Left kidney (tissue), 8 donors: Measurements from ENCODE around the gene MIX23. TPM values are rescaled to one million over a fixed set of nuclear protein-coding genes. Genes with fewer than 3 reads are reported as not detected.

Experiments used
- DNase-seq: peaks from one replicate; pipeline ENCODE4 v3.0.0-alpha.2; 2013
- long read RNA-seq, 8 donors: transcript quantifications; one replicate each; lab custom pipeline, GENCODE V29; 2026
- polyA plus RNA-seq: library from polyadenylated mRNA; unstranded; fragments of 120-200 nt; gene quantifications from one replicate; pipeline ENCODE4 v1.2.1, GENCODE V29; 2013; ENCODE audit not compliant: insufficient read length

Gene MIX23
- polyA plus RNA-seq = 68.0 TPM
- long read RNA-seq, donor 1, transcript CCDC58-201 (5 exons, 720 nt) = major isoform, 18 of 19 reads
- long read RNA-seq, donor 1, partial matches to known transcripts = 0 of 19 reads
- long read RNA-seq, donor 1, other reads (novel, unspliced or antisense) = 0 of 19 reads
- long read RNA-seq, donor 2, transcript CCDC58-201 (5 exons, 720 nt) = major isoform, 14 of 28 reads
- long read RNA-seq, donor 2, transcript CCDC58-207 (3 exons, 683 nt) = minor isoform, 5 of 28 reads
- long read RNA-seq, donor 2, partial matches to known transcripts = 5 of 28 reads
- long read RNA-seq, donor 2, other reads (novel, unspliced or antisense) = 0 of 28 reads
- long read RNA-seq, donor 3, transcript CCDC58-207 (3 exons, 683 nt) = minor isoform, 7 of 27 reads
- long read RNA-seq, donor 3, transcript CCDC58-201 (5 exons, 720 nt) = major isoform, 8 of 27 reads
- long read RNA-seq, donor 3, partial matches to known transcripts = 7 of 27 reads
- long read RNA-seq, donor 3, other reads (novel, unspliced or antisense) = 0 of 27 reads
- long read RNA-seq, donor 4, partial matches to known transcripts = 0 of 4 reads
- long read RNA-seq, donor 4, other reads (novel, unspliced or antisense) = 0 of 4 reads
- long read RNA-seq, donor 5, transcript CCDC58-207 (3 exons, 683 nt) = minor isoform, 7 of 38 reads
- long read RNA-seq, donor 5, transcript CCDC58-201 (5 exons, 720 nt) = major isoform, 23 of 38 reads
- long read RNA-seq, donor 5, partial matches to known transcripts = 5 of 38 reads
- long read RNA-seq, donor 5, other reads (novel, unspliced or antisense) = 0 of 38 reads
- long read RNA-seq, donor 6, transcript CCDC58-201 (5 exons, 720 nt) = major isoform, 20 of 25 reads
- long read RNA-seq, donor 6, partial matches to known transcripts = 0 of 25 reads
- long read RNA-seq, donor 6, other reads (novel, unspliced or antisense) = 0 of 25 reads
- long read RNA-seq, donor 7, transcript CCDC58-201 (5 exons, 720 nt) = major isoform, 23 of 49 reads
- long read RNA-seq, donor 7, transcript CCDC58-207 (3 exons, 683 nt) = minor isoform, 11 of 49 reads
- long read RNA-seq, donor 7, partial matches to known transcripts = 12 of 49 reads
- long read RNA-seq, donor 7, other reads (novel, unspliced or antisense) = 0 of 49 reads
- long read RNA-seq, donor 8, transcript CCDC58-201 (5 exons, 720 nt) = major isoform, 9 of 10 reads
- long read RNA-seq, donor 8, partial matches to known transcripts = 0 of 10 reads
- long read RNA-seq, donor 8, other reads (novel, unspliced or antisense) = 0 of 10 reads

- peak; percentile 91 for DNase-seq
Observed at GRCh38 chr3:122382888-122383666, at the start of gene MIX23. TSS of gene MIX23 (minus strand) at chr3:122383231. CDS start at chr3:122383224, 7 bp downstream.

GRCh38 chr3:122430371-122430770 lies 47.3 kb upstream of the MIX23 start:
- no peak for DNase-seq

GRCh38 chr3:122427857-122428471 lies 44.9 kb upstream of the MIX23 start:
- no peak for DNase-seq

- DNase-seq = no peak
Observed at GRCh38 chr3:122421836-122422235, 38.8 kb upstream of the MIX23 start.

- no peak for DNase-seq
Observed at GRCh38 chr3:122421101-122421500, 38.1 kb upstream of the MIX23 start.

- DNase-seq = no peak
Observed at GRCh38 chr3:122416966-122417365, 33.9 kb upstream of the MIX23 start.

DNA sequence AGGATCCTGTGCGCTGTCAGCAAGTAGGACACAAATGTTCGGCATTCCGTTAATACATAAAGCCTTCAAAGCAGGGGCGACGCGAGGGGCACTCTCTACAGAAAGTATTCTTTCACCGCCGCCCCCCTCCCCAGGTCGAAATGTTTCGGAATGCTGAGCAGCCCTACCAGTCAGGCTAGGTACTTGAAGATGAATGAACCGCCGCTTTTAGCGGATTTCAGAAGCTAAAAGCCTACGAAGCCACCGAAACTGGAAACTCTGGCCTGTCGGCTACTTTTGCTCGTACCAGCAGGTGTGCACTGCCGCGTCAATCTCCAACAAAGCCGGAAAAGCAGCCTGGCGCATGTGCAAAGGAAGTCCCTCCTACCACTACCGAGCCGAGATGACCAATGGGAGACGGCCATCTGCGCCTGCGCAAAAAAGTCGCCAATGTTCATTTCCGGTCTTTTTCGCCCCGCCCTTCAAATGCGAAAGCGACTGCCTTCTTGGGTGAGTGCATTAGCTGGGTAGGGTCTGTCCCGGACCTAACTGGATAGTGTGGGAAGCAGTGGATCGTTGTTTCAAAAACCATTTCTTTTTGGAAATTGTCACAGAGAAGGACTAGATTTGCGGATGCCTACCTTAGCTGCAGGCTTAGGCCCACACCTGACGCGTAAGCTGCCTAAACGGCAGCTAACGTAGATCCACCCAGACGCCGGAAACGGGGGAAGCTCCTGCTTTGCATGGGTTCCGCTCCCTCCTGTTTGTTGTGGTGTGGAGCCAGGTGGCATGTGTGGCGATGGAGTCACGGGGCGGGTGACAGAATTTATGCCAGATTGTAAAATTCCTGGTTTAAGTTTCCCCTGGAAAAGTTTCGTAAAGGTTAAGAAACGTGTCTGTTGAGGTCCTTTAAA lies 33.0 kb upstream of the MIX23 start, which contains the start of gene WDR5B:
Gene WDR5B (minus strand): TSS at position 301 of the 893 bp plus-strand sequence. CDS start 534 bp downstream, outside the sequence.
- DNase-seq = peak; percentile 99

DNA sequence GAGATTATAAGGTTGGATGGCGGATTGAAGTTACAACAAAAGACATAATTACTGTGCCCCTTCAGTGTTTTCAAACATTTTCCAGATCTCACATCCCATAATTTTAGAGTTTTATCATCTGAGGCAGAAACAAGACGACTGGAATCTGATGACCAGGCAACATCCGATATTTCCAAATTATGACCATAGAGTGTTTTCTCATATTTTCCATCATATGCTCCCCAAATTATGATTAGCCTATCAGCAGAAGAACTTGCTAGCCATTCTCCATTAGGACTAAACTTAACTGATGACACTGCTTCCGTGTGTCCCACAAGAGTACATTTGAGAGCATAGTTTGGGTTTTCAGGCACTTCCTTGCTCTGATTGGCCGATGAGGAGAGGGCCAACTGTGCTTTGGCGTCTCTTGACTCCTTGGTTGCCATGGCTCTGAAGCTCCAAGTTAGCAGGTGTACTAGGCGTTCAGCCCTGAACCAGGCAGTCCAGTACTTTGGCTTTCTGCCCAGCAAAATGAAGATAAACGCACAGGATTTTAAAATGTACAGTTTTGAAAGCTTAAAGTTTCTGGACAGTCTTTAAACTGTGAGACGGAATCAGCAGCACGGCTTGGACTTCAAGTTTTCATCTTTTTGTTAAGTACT lies 32.2 kb upstream of the MIX23 start:
- no peak for DNase-seq

GRCh38 chr3:122414391-122414790 lies 31.4 kb upstream of the MIX23 start:
- no peak for DNase-seq

- DNase-seq = no peak
Observed at GRCh38 chr3:122410639-122411038, 27.6 kb upstream of the MIX23 start.

DNA sequence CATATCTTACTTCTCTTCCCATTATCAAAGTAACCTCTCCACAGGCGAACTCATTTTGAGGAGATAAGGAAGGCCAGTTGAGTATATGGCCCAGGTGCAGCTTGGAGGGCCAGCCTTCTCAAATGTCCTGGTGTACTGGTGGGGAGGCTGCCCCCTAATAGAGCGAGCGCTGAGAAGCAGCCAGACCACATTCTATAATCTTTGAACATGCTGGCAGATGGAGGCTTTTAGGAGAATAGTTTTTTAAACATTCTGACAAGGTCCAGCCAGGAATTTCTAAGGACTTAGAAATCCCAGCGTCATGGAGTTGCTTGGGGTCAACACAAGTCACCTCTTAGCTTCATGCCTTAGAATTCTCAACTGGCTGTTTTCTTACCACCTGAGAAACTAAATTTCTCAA lies 27.1 kb upstream of the MIX23 start:
- DNase-seq = no peak

GRCh38 chr3:122409446-122409845 lies 26.4 kb upstream of the MIX23 start:
- DNase-seq = no peak

DNA sequence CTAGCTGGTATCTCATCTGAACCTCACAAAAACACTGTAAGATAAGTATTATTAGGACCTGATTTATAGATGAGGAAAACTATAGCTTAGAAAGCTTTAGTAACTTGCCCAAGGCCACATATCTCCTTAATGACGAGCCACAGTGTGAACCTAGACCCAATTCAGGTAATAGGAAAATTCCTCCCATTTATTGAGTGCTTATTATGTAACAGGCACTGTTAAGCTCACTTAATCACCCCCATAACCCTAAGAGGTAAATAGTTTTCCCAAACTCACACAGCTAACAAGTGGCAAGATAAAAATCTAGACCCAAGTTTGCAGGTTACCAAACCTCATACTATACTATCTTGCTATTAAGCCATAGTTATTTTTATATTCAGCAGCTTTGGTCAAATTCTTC lies 24.9 kb upstream of the MIX23 start:
- no peak for DNase-seq

GRCh38 chr3:122406198-122406597 lies 23.2 kb upstream of the MIX23 start:
- DNase-seq = no peak

- no peak for DNase-seq
Observed at GRCh38 chr3:122405015-122405414, 22.0 kb upstream of the MIX23 start.

GRCh38 chr3:122403489-122403888 lies 20.5 kb upstream of the MIX23 start:
- no peak for DNase-seq

GRCh38 chr3:122398920-122399319 lies 15.9 kb upstream of the MIX23 start:
- DNase-seq = no peak

GRCh38 chr3:122397201-122397600 lies 14.2 kb upstream of the MIX23 start:
- no peak for DNase-seq

- DNase-seq = no peak
Observed at GRCh38 chr3:122396511-122396910, 13.5 kb upstream of the MIX23 start.
